Measurements from ENCODE around the gene STARD9. TPM values are rescaled to one million over a fixed set of nuclear protein-coding genes. Genes with fewer than 3 reads are reported as not detected.

The STARD9 gene
- total RNA-seq, 1 donor from 2014 or later, result 24.4 TPM

- Mint-ChIP-seq H3K4me1 (ENCODE audit: unreplicated experiment) (no peaks in the 10 kb centered on the region), H3K9me3 (ENCODE audit: unreplicated experiment) (no peaks in the 10 kb centered on the region), H3K27ac (ENCODE audit: unreplicated experiment) (no peak overlapping the region), H3K36me3 (ENCODE audit: unreplicated experiment) (peaks cover 31% of the 10 kb centered on the region), H3K27me3 (ENCODE audit: unreplicated experiment) (no peaks in the 10 kb centered on the region), H3K4me3 (ENCODE audit: unreplicated experiment) (no peak overlapping the region)
- TF ChIP-seq CTCF (IDR thresholded peaks at IDR 0.05), result no peak
- DNase-seq (ENCODE audit: extremely low spot score, unreplicated experiment), result no peak
Measured at GRCh38 chr15:42558739-42559138, 16.7 kb upstream of the STARD9 start.

GRCh38 chr15:42576040-42576594, 711 bp downstream of the STARD9 start:
- no peaks in the 10 kb centered on the region for H3K9me3 Mint-ChIP-seq (ENCODE audit: unreplicated experiment)
- H3K4me3 Mint-ChIP-seq (ENCODE audit: unreplicated experiment), result peak overlapping the region; percentile 99
- TF ChIP-seq CTCF (IDR thresholded peaks at IDR 0.05), result no peak
- no peaks in the 10 kb centered on the region for H3K36me3 Mint-ChIP-seq (ENCODE audit: unreplicated experiment)
- H3K27me3 Mint-ChIP-seq (ENCODE audit: unreplicated experiment), result no peaks in the 10 kb centered on the region
- no peak for DNase-seq (ENCODE audit: extremely low spot score, unreplicated experiment)
- H3K4me1 Mint-ChIP-seq (ENCODE audit: unreplicated experiment), result peaks cover 26% of the 10 kb centered on the region
- peak overlapping the region; percentile 94 for H3K27ac Mint-ChIP-seq (ENCODE audit: unreplicated experiment)

- Mint-ChIP-seq H3K9me3 (ENCODE audit: unreplicated experiment) (no peaks in the 10 kb centered on the region), H3K4me3 (ENCODE audit: unreplicated experiment) (peak overlapping the region; percentile 99), H3K36me3 (ENCODE audit: unreplicated experiment) (no peaks in the 10 kb centered on the region), H3K27ac (ENCODE audit: unreplicated experiment) (peak overlapping the region; percentile 94), H3K4me1 (ENCODE audit: unreplicated experiment) (peaks cover 32% of the 10 kb centered on the region), H3K27me3 (ENCODE audit: unreplicated experiment) (no peaks in the 10 kb centered on the region)
- no peak for TF ChIP-seq CTCF (IDR thresholded peaks at IDR 0.05)
- no peak for DNase-seq (ENCODE audit: extremely low spot score, unreplicated experiment)
Measured at GRCh38 chr15:42576776-42577175, 1.4 kb downstream of the STARD9 start.

GRCh38 chr15:42577514-42578031, 2.2 kb downstream of the STARD9 start:
- Mint-ChIP-seq H3K27me3 (ENCODE audit: unreplicated experiment) (no peaks in the 10 kb centered on the region), H3K4me3 (ENCODE audit: unreplicated experiment) (peak overlapping the region; percentile 28), H3K27ac (ENCODE audit: unreplicated experiment) (no peak overlapping the region)

More at GRCh38 chr15:42577514-42578031, 2.2 kb downstream of the STARD9 start:
- Mint-ChIP-seq H3K4me1 (ENCODE audit: unreplicated experiment) (peaks cover 37% of the 10 kb centered on the region), H3K36me3 (ENCODE audit: unreplicated experiment) (no peaks in the 10 kb centered on the region), H3K9me3 (ENCODE audit: unreplicated experiment) (no peaks in the 10 kb centered on the region)
- DNase-seq (ENCODE audit: extremely low spot score, unreplicated experiment), result no peak
- TF ChIP-seq CTCF (IDR thresholded peaks at IDR 0.05), result no peak
